Osteoblast (primary cell): ENCODE data around the gene ANO1. TPM values are rescaled to one million over a fixed set of nuclear protein-coding genes. Genes with fewer than 3 reads are reported as not detected.

ENCODE experiments used
- DNase-seq: peaks from one replicate; pipeline ENCODE4 v3.0.0; 2011; ENCODE audit warnings: low spot score, mixed read lengths; ENCODE audit not compliant: insufficient read length; ENCODE audit errors: missing footprints
- H2AFZ ChIP-seq: 2 replicates; pipeline ENCODE4 v1.6.0; 2011; ENCODE audit warnings: mild to moderate bottlenecking, low read length
- H3K27ac ChIP-seq: 2 replicates; pipeline ENCODE4 v1.5.1; 2011; ENCODE audit warnings: mild to moderate bottlenecking, low read depth, low read length, moderate library complexity
- H3K27me3 ChIP-seq: 2 replicates; pipeline ENCODE4 v1.6.0; 2012; ENCODE audit warnings: mild to moderate bottlenecking, control low read depth, inconsistent platforms, low read length, moderate library complexity; ENCODE audit not compliant: insufficient read depth
- H3K36me3 ChIP-seq: 2 replicates; pipeline ENCODE4 v1.5.1; 2011; ENCODE audit warnings: mild to moderate bottlenecking, low read length, control low read depth, moderate library complexity; ENCODE audit not compliant: insufficient read depth
- H3K4me1 ChIP-seq: 2 replicates; pipeline ENCODE4 v1.5.1; 2011; ENCODE audit warnings: mild to moderate bottlenecking, low read length, control low read depth, moderate library complexity; ENCODE audit not compliant: insufficient read depth
- H3K4me2 ChIP-seq: 2 replicates; pipeline ENCODE4 v1.6.0; 2011; ENCODE audit warnings: mild to moderate bottlenecking, low read length; ENCODE audit not compliant: insufficient read depth
- H3K4me3 ChIP-seq: fragments of 200-600 bp; sonication (generic); 3 replicates; pipeline ENCODE4 v1.5.1; 2012; ENCODE audit warnings: mild to moderate bottlenecking, low read length, inconsistent platforms; ENCODE audit not compliant: insufficient read depth
- H3K79me2 ChIP-seq: 2 replicates; pipeline ENCODE4 v1.6.0; 2012; ENCODE audit warnings: mild to moderate bottlenecking, low read length, control low read depth, inconsistent platforms; ENCODE audit not compliant: insufficient read depth
- H3K9me3 ChIP-seq: 2 replicates; pipeline ENCODE4 v1.5.1; 2011; ENCODE audit warnings: low read depth, low read length, control low read depth
- H4K20me1 ChIP-seq: 2 replicates; pipeline ENCODE4 v1.6.0; 2012; ENCODE audit warnings: mild to moderate bottlenecking, low read length, control low read depth; ENCODE audit not compliant: insufficient read depth
- total RNA-seq: library from RNA; depleted of rRNA; stranded (reverse); fragments of >200 nt; gene quantifications from 2 replicates; pipeline ENCODE4 v1.2.3, GENCODE V29; 2012
- TF ChIP-seq, protein P1 (sequence below): IDR thresholded peaks from 2 replicates; pipeline ENCODE4 v1.5.1; 2011; ENCODE audit warnings: mild to moderate bottlenecking, low read depth, low read length, moderate library complexity; ENCODE audit errors: extremely low read depth

Gene ANO1
- total RNA-seq, 1 donor = not detected

DNA sequence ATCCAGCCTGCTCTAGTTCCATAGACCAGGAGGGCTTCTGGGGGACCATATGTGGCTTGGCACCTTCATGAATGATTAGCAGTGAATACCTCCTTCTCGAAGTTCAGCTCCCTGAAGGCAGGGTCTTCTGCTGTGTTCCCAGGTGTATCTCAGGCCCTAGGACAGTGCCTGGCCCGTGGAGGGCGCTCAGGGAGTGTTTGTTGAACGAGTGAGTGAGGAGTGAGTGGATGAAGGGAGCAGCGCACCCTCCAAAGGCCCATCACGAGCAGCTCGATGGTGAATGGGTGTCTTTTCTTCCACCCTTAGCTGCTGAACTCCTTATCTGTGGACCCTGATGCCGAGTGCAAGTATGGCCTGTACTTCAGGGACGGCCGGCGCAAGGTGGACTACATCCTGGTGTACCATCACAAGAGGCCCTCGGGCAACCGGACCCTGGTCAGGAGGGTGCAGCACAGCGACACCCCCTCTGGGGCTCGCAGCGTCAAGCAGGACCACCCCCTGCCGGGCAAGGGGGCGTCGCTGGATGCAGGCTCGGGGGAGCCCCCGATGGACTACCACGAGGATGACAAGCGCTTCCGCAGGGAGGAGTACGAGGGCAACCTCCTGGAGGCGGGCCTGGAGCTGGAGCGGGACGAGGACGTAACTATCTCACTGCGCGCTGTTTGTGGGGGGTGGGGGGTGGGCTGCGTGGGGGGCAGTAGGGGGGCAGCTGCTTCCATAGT is 9.5 kb downstream of the ANO1 start:
- no peaks in the 10 kb centered on the region for H4K20me1 ChIP-seq
- H3K79me2 ChIP-seq = no peaks in the 10 kb centered on the region
- no peak overlapping the region for H3K4me3 ChIP-seq
- no peaks in the 10 kb centered on the region for H3K9me3 ChIP-seq
- TF ChIP-seq, protein P1, sequence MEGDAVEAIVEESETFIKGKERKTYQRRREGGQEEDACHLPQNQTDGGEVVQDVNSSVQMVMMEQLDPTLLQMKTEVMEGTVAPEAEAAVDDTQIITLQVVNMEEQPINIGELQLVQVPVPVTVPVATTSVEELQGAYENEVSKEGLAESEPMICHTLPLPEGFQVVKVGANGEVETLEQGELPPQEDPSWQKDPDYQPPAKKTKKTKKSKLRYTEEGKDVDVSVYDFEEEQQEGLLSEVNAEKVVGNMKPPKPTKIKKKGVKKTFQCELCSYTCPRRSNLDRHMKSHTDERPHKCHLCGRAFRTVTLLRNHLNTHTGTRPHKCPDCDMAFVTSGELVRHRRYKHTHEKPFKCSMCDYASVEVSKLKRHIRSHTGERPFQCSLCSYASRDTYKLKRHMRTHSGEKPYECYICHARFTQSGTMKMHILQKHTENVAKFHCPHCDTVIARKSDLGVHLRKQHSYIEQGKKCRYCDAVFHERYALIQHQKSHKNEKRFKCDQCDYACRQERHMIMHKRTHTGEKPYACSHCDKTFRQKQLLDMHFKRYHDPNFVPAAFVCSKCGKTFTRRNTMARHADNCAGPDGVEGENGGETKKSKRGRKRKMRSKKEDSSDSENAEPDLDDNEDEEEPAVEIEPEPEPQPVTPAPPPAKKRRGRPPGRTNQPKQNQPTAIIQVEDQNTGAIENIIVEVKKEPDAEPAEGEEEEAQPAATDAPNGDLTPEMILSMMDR = no peak
- H3K4me1 ChIP-seq = peaks cover 4% of the 10 kb centered on the region
- no peaks in the 10 kb centered on the region for H3K36me3 ChIP-seq
- peaks cover 9% of the 10 kb centered on the region for H3K27me3 ChIP-seq
- H3K27ac ChIP-seq = no peak overlapping the region
- no peak overlapping the region for H3K4me2 ChIP-seq
- H2AFZ ChIP-seq = no peak overlapping the region
- DNase-seq = no peak

DNA sequence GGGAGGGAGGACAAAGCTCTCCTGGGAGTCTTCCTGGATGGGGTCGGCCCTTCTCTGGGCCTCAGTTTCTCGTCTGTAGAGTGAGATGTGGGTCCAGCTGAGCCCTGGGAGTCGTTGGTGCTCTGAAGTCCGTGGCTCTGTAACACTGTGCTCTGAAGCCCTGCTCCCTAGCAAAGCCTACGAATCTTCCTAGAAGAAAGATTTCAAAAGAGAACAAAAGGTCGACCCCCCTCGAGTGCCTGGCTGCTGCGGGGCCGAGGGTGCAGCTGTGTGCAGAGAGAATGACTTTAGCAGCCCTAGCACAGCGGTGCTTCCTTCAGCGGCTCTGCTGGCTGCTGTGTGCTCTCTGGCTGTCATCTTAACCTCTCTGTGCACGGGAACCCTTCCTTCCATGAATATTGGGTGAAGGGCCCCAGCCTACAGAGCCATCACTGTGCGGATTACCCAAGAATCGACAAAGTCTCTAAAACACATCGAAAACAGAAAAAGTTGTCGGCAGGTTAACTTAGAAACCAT is 10.7 kb downstream of the ANO1 start:
- Histone ChIP-seq H3K36me3 (no peaks in the 10 kb centered on the region), H3K4me3 (no peak overlapping the region), H2AFZ (no peak overlapping the region), H3K4me1 (peaks cover 4% of the 10 kb centered on the region), H3K27ac (no peak overlapping the region), H4K20me1 (no peaks in the 10 kb centered on the region), H3K4me2 (no peak overlapping the region), H3K79me2 (no peaks in the 10 kb centered on the region), H3K27me3 (peaks cover 9% of the 10 kb centered on the region), H3K9me3 (no peaks in the 10 kb centered on the region)
- TF ChIP-seq, protein P1 = no peak
- no peak for DNase-seq

DNA sequence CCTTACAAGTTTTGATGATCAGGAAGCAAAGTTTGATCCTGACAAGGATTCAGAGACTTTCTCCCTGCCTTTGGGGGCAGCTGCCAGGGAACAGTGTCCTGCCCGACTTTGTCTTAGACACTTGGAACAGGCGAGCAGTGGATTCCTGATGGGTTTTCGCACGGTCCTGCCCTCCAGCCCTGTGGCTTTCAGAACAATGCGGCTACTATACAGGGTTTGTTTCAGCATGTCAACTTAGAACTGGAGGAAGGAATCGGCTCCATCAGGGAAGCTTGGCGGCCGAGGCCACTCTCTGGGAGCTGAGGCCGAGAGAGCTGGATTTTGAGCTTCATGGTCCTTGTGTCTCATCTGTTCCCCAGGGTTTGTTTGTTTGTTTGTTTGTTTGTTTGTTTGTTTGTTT is 11.5 kb downstream of the ANO1 start:
- no peaks in the 10 kb centered on the region for H3K9me3 ChIP-seq
- H4K20me1 ChIP-seq = no peaks in the 10 kb centered on the region
- H3K27ac ChIP-seq = no peak overlapping the region
- TF ChIP-seq, protein P1 = no peak
- peaks cover 9% of the 10 kb centered on the region for H3K27me3 ChIP-seq
- H3K4me2 ChIP-seq = no peak overlapping the region
- H3K4me1 ChIP-seq = peaks cover 4% of the 10 kb centered on the region
- H3K4me3 ChIP-seq = no peak overlapping the region
- DNase-seq = no peak
- H3K36me3 ChIP-seq = no peaks in the 10 kb centered on the region
- H3K79me2 ChIP-seq = no peaks in the 10 kb centered on the region
- H2AFZ ChIP-seq = no peak overlapping the region

DNA sequence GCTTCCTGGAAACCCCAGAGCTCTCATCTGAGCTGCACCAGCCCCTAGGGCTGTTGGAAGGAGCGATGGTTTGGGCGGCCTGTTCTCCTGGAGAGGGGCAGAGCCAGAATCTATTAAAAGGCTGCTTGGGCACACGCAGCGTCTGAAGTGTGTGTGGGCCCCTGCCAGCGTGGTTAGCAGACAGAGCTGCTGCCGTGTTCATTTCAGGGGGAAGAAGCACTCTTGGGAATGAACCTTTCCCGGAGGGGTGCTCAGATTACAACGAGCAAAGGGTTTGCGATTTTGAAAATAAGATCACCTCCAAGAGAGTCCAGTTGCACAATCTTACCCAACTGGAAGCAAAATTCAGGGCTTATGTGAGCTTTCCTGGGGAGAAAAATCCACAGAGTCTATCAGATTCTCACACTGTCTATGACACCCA is 12.9 kb downstream of the ANO1 start:
- Histone ChIP-seq H2AFZ (no peak overlapping the region), H3K27ac (no peak overlapping the region), H4K20me1 (no peaks in the 10 kb centered on the region), H3K79me2 (no peaks in the 10 kb centered on the region), H3K4me2 (no peak overlapping the region), H3K4me3 (no peak overlapping the region), H3K9me3 (no peaks in the 10 kb centered on the region), H3K27me3 (peaks cover 9% of the 10 kb centered on the region), H3K36me3 (no peaks in the 10 kb centered on the region), H3K4me1 (peaks cover 6% of the 10 kb centered on the region)
- DNase-seq = peak; percentile 84
- TF ChIP-seq, protein P1 = no peak
